ENCODE measurements around the gene HMGN3.
A peak's percentile ranks its signal among the peaks of the same experiment; 100 is the strongest.
"Not testable (repeated sequence)": the region's sequence is repeated elsewhere in the genome, so short reads cannot be mapped to it uniquely, and the experiment has no call there.

Gene HMGN3

GRCh38 chr6:79234150-79235022 lies at the start of gene HMGN3:
TSS of gene HMGN3 (minus strand) at chr6:79234682.
- peak; percentile 78 for DNase-seq (ENCODE audit: low read depth)

GRCh38 chr6:79280756-79281155 lies 46.3 kb upstream of the HMGN3 start:
- no peak for DNase-seq (ENCODE audit: low read depth)
- no peak overlapping the region for H3K4me3 ChIP-seq (ENCODE audit: low read depth, low read length)

More at GRCh38 chr6:79234150-79235022, at the start of gene HMGN3:
- H3K4me3 ChIP-seq (ENCODE audit: low read depth, low read length), result peak within 1 kb of the TSS; percentile 89

GRCh38 chr6:79277109-79277508 lies 42.6 kb upstream of the HMGN3 start:
- no peak for DNase-seq (ENCODE audit: low read depth)
- no peak overlapping the region for H3K4me3 ChIP-seq (ENCODE audit: low read depth, low read length)

- peak; percentile 51 for DNase-seq (ENCODE audit: low read depth)
Observed at GRCh38 chr6:79269877-79270276, 35.4 kb upstream of the HMGN3 start.

GRCh38 chr6:79267128-79267527 lies 32.6 kb upstream of the HMGN3 start:
- H3K4me3 ChIP-seq (ENCODE audit: low read depth, low read length), result no peak overlapping the region
- DNase-seq (ENCODE audit: low read depth), result no peak

More at GRCh38 chr6:79269877-79270276, 35.4 kb upstream of the HMGN3 start:
- H3K4me3 ChIP-seq (ENCODE audit: low read depth, low read length), result no peak overlapping the region

GRCh38 chr6:79266051-79266450 lies 31.6 kb upstream of the HMGN3 start:
- H3K4me3 ChIP-seq (ENCODE audit: low read depth, low read length), result no peak overlapping the region
- DNase-seq (ENCODE audit: low read depth), result no peak

- no peak for DNase-seq (ENCODE audit: low read depth)
- no peak overlapping the region for H3K4me3 ChIP-seq (ENCODE audit: low read depth, low read length)
Observed at GRCh38 chr6:79263359-79263758, 28.9 kb upstream of the HMGN3 start.

- DNase-seq (ENCODE audit: low read depth), result no peak
- H3K4me3 ChIP-seq (ENCODE audit: low read depth, low read length), result no peak overlapping the region
Observed at GRCh38 chr6:79261666-79262065, 27.2 kb upstream of the HMGN3 start.

GRCh38 chr6:79260772-79261171 lies 26.3 kb upstream of the HMGN3 start:
- H3K4me3 ChIP-seq (ENCODE audit: low read depth, low read length), result no peak overlapping the region
- DNase-seq (ENCODE audit: low read depth), result no peak

GRCh38 chr6:79257381-79258205 lies 23.1 kb upstream of the HMGN3 start:
- no peak for DNase-seq (ENCODE audit: low read depth)

GRCh38 chr6:79256770-79257169 lies 22.3 kb upstream of the HMGN3 start:
- not testable (repeated sequence) for DNase-seq (ENCODE audit: low read depth); H3K4me3 ChIP-seq (ENCODE audit: low read depth, low read length)

More at GRCh38 chr6:79257381-79258205, 23.1 kb upstream of the HMGN3 start:
- no peak overlapping the region for H3K4me3 ChIP-seq (ENCODE audit: low read depth, low read length)

- not testable (repeated sequence) for H3K4me3 ChIP-seq (ENCODE audit: low read depth, low read length); DNase-seq (ENCODE audit: low read depth)
Observed at GRCh38 chr6:79255086-79255485, 20.6 kb upstream of the HMGN3 start.

GRCh38 chr6:79250559-79250958 lies 16.1 kb upstream of the HMGN3 start:
- no peak for DNase-seq (ENCODE audit: low read depth)
- H3K4me3 ChIP-seq (ENCODE audit: low read depth, low read length), result no peak overlapping the region

GRCh38 chr6:79250107-79250514 lies 15.6 kb upstream of the HMGN3 start:
- H3K4me3 ChIP-seq (ENCODE audit: low read depth, low read length), result no peak overlapping the region
- DNase-seq (ENCODE audit: low read depth), result no peak

GRCh38 chr6:79249136-79249535 lies 14.7 kb upstream of the HMGN3 start:
- no peak overlapping the region for H3K4me3 ChIP-seq (ENCODE audit: low read depth, low read length)
- no peak for DNase-seq (ENCODE audit: low read depth)

GRCh38 chr6:79246891-79247290 lies 12.4 kb upstream of the HMGN3 start:
- DNase-seq (ENCODE audit: low read depth), result no peak
- no peak overlapping the region for H3K4me3 ChIP-seq (ENCODE audit: low read depth, low read length)

- no peak for DNase-seq (ENCODE audit: low read depth)
- no peak overlapping the region for H3K4me3 ChIP-seq (ENCODE audit: low read depth, low read length)
Observed at GRCh38 chr6:79241228-79241627, 6.7 kb upstream of the HMGN3 start.

GRCh38 chr6:79240509-79240908 lies 6.0 kb upstream of the HMGN3 start:
- no peak for DNase-seq (ENCODE audit: low read depth)
- H3K4me3 ChIP-seq (ENCODE audit: low read depth, low read length), result no peak overlapping the region

GRCh38 chr6:79239536-79240168 lies 5.2 kb upstream of the HMGN3 start:
- H3K4me3 ChIP-seq (ENCODE audit: low read depth, low read length), result no peak overlapping the region
- DNase-seq (ENCODE audit: low read depth), result no peak

- no peak for DNase-seq (ENCODE audit: low read depth)
- H3K4me3 ChIP-seq (ENCODE audit: low read depth, low read length), result no peak overlapping the region
Observed at GRCh38 chr6:79238919-79239318, 4.4 kb upstream of the HMGN3 start.
